HEK293 (cell line): ENCODE data around the gene PDYN.

Experiments
- BCL11A ChIP-seq: fragments of 450-650 bp; formaldehyde crosslinking; IDR thresholded peaks from 2 replicates; pipeline ENCODE4 v1.5.1; 2016; ENCODE audit warnings: low read depth, missing biosample characterization, missing genetic modification characterization
- PBX3 ChIP-seq: sonication (generic); formaldehyde crosslinking; IDR thresholded peaks from 2 replicates; pipeline ENCODE4 v1.8.1; 2022; ENCODE audit warnings: mild to moderate bottlenecking, moderate library complexity, missing genetic modification reagents
- REST ChIP-seq: fragments of 450-650 bp; formaldehyde crosslinking; IDR thresholded peaks from 2 replicates; pipeline ENCODE4 v1.5.1; 2016; ENCODE audit warnings: missing biosample characterization, missing genetic modification characterization
- SP3 ChIP-seq: fragments of 450-650 bp; formaldehyde crosslinking; IDR thresholded peaks from 2 replicates; pipeline ENCODE4 v1.5.1; 2016; ENCODE audit warnings: missing biosample characterization, missing genetic modification characterization
- TCF7L2 ChIP-seq: IDR thresholded peaks from 2 replicates; pipeline ENCODE4 v1.6.1; 2011; ENCODE audit warnings: low read depth, mild to moderate bottlenecking, inconsistent platforms, low read length, moderate library complexity, borderline replicate concordance
- YY1 ChIP-seq: fragments of 450-650 bp; formaldehyde crosslinking; IDR thresholded peaks from 2 replicates; pipeline ENCODE4 v1.5.1; 2018; ENCODE audit warnings: missing biosample characterization, missing genetic modification characterization
- ZBTB8A ChIP-seq: fragments of 450-650 bp; formaldehyde crosslinking; IDR thresholded peaks from 2 replicates; pipeline ENCODE4 v1.5.1; 2016; ENCODE audit warnings: missing biosample characterization, missing genetic modification characterization
- ZNF174 ChIP-seq: fragments of 450-650 bp; formaldehyde crosslinking; IDR thresholded peaks from 2 replicates; pipeline ENCODE4 v1.5.0; 2017; ENCODE audit warnings: missing biosample characterization, mild to moderate bottlenecking, missing genetic modification characterization
- ZNF274 ChIP-seq, 2 experiments: fragments of 200-500 bp in 1 of 2; fragments of 450-650 bp in 1 of 2; sonication (Bioruptor generic) in 1 of 2; formaldehyde crosslinking in 1 of 2; IDR thresholded peaks; 2 replicates each; pipeline versions ENCODE4 v1.5.1 to v1.6.1; 2014 to 2016; ENCODE audit warnings: borderline replicate concordance in 1 of 2, inconsistent platforms in 1 of 2, low read length in 1 of 2, missing biosample characterization in 1 of 2, missing genetic modification characterization in 1 of 2
- ZNF664 ChIP-seq: fragments of 450-650 bp; formaldehyde crosslinking; IDR thresholded peaks from 2 replicates; pipeline ENCODE4 v1.5.1; 2016; ENCODE audit warnings: missing biosample characterization, missing genetic modification characterization
- ZNF792 ChIP-seq: fragments of 450-650 bp; formaldehyde crosslinking; IDR thresholded peaks from 2 replicates; pipeline ENCODE4 v1.5.1; 2016; ENCODE audit warnings: missing biosample characterization, missing genetic modification characterization
- TF ChIP-seq, protein P1 (sequence below): fragments of 450-650 bp; formaldehyde crosslinking; IDR thresholded peaks from 2 replicates; pipeline ENCODE4 v1.5.1; 2016; ENCODE audit warnings: missing biosample characterization, missing genetic modification characterization
- TF ChIP-seq, protein P2 (sequence below): fragments of 450-650 bp; formaldehyde crosslinking; IDR thresholded peaks from 2 replicates; pipeline ENCODE4 v1.5.1; 2016; ENCODE audit warnings: missing biosample characterization, missing genetic modification characterization
- TF ChIP-seq, protein P3 (sequence below): fragments of 450-650 bp; formaldehyde crosslinking; IDR thresholded peaks from 2 replicates; pipeline ENCODE4 v1.5.1; 2016; ENCODE audit warnings: missing biosample characterization, missing genetic modification characterization

DNA sequence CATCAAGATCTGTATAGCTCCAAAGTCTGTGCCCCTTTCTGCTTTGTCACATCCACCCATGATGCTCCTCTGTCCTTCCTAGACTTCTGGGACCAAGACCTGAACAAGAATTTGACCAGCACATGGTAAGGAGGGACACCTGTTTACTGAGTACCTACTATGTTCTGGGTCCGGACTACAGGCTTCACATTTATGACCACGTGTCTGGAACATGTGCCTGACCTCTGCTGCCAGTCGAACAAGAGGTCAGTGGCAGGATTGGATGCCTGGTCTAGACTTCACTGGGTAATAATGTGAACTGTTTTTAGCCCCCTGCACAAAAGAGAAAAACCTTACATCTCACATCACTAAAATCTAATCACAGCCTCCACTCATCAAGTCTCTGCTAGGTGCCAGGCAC is 7.3 kb upstream of the PDYN start:
- no peak for TF ChIP-seq REST (tag by site-specific recombination)
- no peak for TF ChIP-seq ZNF274 (IDR thresholded peaks at IDR 0.05; ENCODE audit: low read length)
- no peak for TF ChIP-seq ZNF274 (tag by site-specific recombination; IDR thresholded peaks at IDR 0.05; ENCODE audit: borderline replicate concordance)
- TF ChIP-seq, protein P1, sequence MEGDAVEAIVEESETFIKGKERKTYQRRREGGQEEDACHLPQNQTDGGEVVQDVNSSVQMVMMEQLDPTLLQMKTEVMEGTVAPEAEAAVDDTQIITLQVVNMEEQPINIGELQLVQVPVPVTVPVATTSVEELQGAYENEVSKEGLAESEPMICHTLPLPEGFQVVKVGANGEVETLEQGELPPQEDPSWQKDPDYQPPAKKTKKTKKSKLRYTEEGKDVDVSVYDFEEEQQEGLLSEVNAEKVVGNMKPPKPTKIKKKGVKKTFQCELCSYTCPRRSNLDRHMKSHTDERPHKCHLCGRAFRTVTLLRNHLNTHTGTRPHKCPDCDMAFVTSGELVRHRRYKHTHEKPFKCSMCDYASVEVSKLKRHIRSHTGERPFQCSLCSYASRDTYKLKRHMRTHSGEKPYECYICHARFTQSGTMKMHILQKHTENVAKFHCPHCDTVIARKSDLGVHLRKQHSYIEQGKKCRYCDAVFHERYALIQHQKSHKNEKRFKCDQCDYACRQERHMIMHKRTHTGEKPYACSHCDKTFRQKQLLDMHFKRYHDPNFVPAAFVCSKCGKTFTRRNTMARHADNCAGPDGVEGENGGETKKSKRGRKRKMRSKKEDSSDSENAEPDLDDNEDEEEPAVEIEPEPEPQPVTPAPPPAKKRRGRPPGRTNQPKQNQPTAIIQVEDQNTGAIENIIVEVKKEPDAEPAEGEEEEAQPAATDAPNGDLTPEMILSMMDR (tag by site-specific recombination), result no peak
- TF ChIP-seq, protein P2, sequence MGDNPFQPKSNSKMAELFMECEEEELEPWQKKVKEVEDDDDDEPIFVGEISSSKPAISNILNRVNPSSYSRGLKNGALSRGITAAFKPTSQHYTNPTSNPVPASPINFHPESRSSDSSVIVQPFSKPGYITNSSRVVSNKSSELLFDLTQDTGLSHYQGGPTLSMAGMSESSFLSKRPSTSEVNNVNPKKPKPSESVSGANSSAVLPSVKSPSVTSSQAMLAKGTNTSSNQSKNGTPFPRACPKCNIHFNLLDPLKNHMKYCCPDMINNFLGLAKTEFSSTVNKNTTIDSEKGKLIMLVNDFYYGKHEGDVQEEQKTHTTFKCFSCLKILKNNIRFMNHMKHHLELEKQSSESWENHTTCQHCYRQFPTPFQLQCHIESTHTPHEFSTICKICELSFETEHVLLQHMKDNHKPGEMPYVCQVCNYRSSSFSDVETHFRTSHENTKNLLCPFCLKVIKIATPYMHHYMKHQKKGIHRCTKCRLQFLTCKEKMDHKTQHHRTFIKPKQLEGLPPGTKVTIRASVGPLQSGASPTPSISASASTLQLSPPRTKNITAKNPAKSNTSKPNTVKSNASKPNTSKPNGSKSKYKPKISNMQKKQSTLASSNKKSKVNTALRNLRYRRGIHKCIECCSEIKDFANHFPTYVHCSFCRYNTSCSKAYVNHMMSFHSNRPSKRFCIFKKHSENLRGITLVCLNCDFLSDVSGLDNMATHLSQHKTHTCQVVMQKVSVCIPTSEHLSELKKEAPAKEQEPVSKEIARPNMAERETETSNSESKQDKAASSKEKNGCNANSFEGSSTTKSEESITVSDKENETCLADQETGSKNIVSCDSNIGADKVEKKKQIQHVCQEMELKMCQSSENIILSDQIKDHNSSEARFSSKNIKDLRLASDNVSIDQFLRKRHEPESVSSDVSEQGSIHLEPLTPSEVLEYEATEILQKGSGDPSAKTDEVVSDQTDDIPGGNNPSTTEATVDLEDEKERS (tag by site-specific recombination), result no peak
- TF ChIP-seq ZBTB8A (tag by site-specific recombination), result no peak
- TF ChIP-seq BCL11A (tag by site-specific recombination), result no peak
- TF ChIP-seq YY1 (tag by site-specific recombination), result no peak
- TF ChIP-seq, protein P3, sequence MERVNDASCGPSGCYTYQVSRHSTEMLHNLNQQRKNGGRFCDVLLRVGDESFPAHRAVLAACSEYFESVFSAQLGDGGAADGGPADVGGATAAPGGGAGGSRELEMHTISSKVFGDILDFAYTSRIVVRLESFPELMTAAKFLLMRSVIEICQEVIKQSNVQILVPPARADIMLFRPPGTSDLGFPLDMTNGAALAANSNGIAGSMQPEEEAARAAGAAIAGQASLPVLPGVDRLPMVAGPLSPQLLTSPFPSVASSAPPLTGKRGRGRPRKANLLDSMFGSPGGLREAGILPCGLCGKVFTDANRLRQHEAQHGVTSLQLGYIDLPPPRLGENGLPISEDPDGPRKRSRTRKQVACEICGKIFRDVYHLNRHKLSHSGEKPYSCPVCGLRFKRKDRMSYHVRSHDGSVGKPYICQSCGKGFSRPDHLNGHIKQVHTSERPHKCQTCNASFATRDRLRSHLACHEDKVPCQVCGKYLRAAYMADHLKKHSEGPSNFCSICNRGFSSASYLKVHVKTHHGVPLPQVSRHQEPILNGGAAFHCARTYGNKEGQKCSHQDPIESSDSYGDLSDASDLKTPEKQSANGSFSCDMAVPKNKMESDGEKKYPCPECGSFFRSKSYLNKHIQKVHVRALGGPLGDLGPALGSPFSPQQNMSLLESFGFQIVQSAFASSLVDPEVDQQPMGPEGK (tag by site-specific recombination), result no peak
- no peak for TF ChIP-seq PBX3 (CRISPR knock-in tag)
- no peak for TF ChIP-seq ZNF792 (tag by site-specific recombination)
- TF ChIP-seq TCF7L2, result no peak
- no peak for TF ChIP-seq SP3 (tag by site-specific recombination)
- no peak for TF ChIP-seq ZNF174 (tag by site-specific recombination)
- TF ChIP-seq ZNF664 (tag by site-specific recombination), result no peak
